Neuronal stem cell (in vitro differentiated cells): Measurements from ENCODE around the gene MYO1B.

Source experiments
- DNase-seq: peaks from one replicate; pipeline ENCODE4 v3.0.0-alpha.2; 2013; ENCODE audit warnings: low spot score
- H2AFZ ChIP-seq: one replicate; pipeline ENCODE4 v1.6.1; 2013; ENCODE audit warnings: mild to moderate bottlenecking, low read length, inconsistent platforms
- H2AK5ac ChIP-seq: 2 replicates; pipeline ENCODE4 v1.6.1; 2013; ENCODE audit warnings: low read depth, mild to moderate bottlenecking, inconsistent platforms, low read length, moderate library complexity, mixed read lengths
- H2BK120ac ChIP-seq: 2 replicates; pipeline ENCODE4 v1.6.1; 2013; ENCODE audit warnings: low read depth, mild to moderate bottlenecking, inconsistent platforms, low read length, moderate library complexity, mixed read lengths
- H2BK12ac ChIP-seq: one replicate; pipeline ENCODE4 v1.6.1; 2013; ENCODE audit warnings: low read length, inconsistent platforms
- H2BK15ac ChIP-seq: 2 replicates; pipeline ENCODE4 v1.6.1; 2013; ENCODE audit warnings: mild to moderate bottlenecking, low read length, inconsistent platforms, mixed read lengths
- H2BK5ac ChIP-seq: one replicate; pipeline ENCODE4 v1.6.1; 2013; ENCODE audit warnings: inconsistent platforms, mild to moderate bottlenecking, low read length, moderate library complexity
- H3K14ac ChIP-seq: one replicate; pipeline ENCODE4 v1.6.1; 2013; ENCODE audit warnings: low read length, inconsistent platforms
- H3K18ac ChIP-seq: 2 replicates; pipeline ENCODE4 v1.6.1; 2013; ENCODE audit warnings: low read length, inconsistent platforms
- H3K23ac ChIP-seq: 2 replicates; pipeline ENCODE4 v1.6.1; 2013; ENCODE audit warnings: low read depth, mild to moderate bottlenecking, mixed read lengths, low read length, inconsistent platforms; ENCODE audit not compliant: poor library complexity
- H3K27ac ChIP-seq: replicated peaks from 3 replicates; pipeline ENCODE4 v1.5.1; 2013; ENCODE audit warnings: low read length, inconsistent platforms
- H3K27me3 ChIP-seq, 3 experiments: 2 replicates each; pipeline ENCODE4 v1.6.1; 2013; ENCODE audit warnings: low read length in 3 of 3, mild to moderate bottlenecking in 2 of 3, inconsistent platforms in 1 of 3, low read depth in 1 of 3, mixed read lengths in 1 of 3, moderate library complexity in 1 of 3; ENCODE audit not compliant: control insufficient read depth in 3 of 3, insufficient read depth in 3 of 3
- H3K36me3 ChIP-seq, 2 donors: replicated peaks in 1 of 2; 2 replicates each; pipeline ENCODE4 v1.6.1; 2013; ENCODE audit warnings: low read length in 2 of 2; ENCODE audit not compliant: control insufficient read depth in 2 of 2, insufficient read depth in 2 of 2
- H3K4ac ChIP-seq: 2 replicates; pipeline ENCODE4 v1.6.1; 2013; ENCODE audit warnings: inconsistent platforms, mild to moderate bottlenecking, low read length, moderate library complexity
- H3K4me1 ChIP-seq, 2 donors: 1 replicate in 1 of 2; 2 replicates in 1 of 2; pipeline ENCODE4 v1.6.1; 2013; ENCODE audit warnings: low read length in 2 of 2, low read depth in 1 of 2; ENCODE audit not compliant: control insufficient read depth in 2 of 2, insufficient read depth in 1 of 2
- H3K4me2 ChIP-seq: one replicate; pipeline ENCODE4 v1.6.1; 2013; ENCODE audit warnings: mild to moderate bottlenecking, low read length, inconsistent platforms; ENCODE audit not compliant: insufficient read depth, poor library complexity, severe bottlenecking
- H3K4me3 ChIP-seq, 2 donors: 2 replicates each; pipeline ENCODE4 v1.5.1; 2013; ENCODE audit warnings: low read length in 2 of 2, mild to moderate bottlenecking in 2 of 2, inconsistent platforms in 1 of 2, moderate library complexity in 1 of 2
- H3K79me1 ChIP-seq: one replicate; pipeline ENCODE4 v1.6.1; 2013; ENCODE audit warnings: low read depth, mild to moderate bottlenecking, inconsistent platforms, low read length, moderate library complexity
- H3K9ac ChIP-seq: one replicate; pipeline ENCODE4 v1.6.1; 2013; ENCODE audit warnings: mild to moderate bottlenecking, low read depth, low read length, inconsistent platforms; ENCODE audit not compliant: poor library complexity
- H3K9me3 ChIP-seq, 2 donors: replicated peaks in 1 of 2; 2 replicates each; pipeline versions ENCODE3 to v1.6.1; 2013; ENCODE audit warnings: low read length in 2 of 2, mild to moderate bottlenecking in 2 of 2, inconsistent platforms in 1 of 2, low read depth in 1 of 2, mixed read lengths in 1 of 2, moderate library complexity in 1 of 2; ENCODE audit not compliant: control insufficient read depth in 2 of 2, insufficient read depth in 1 of 2
- H4K8ac ChIP-seq: one replicate; pipeline ENCODE4 v1.6.1; 2013; ENCODE audit warnings: low read depth, mild to moderate bottlenecking, inconsistent platforms, low read length, moderate library complexity
- H4K91ac ChIP-seq: one replicate; pipeline ENCODE4 v1.6.1; 2013; ENCODE audit warnings: low read length, low read depth, mild to moderate bottlenecking, inconsistent platforms; ENCODE audit not compliant: poor library complexity
- WGBS, 2 donors: extraction: QIAGEN DNeasy Blood & Tissue Kit; methylation state at CpG; one replicate each; pipeline ENCODE4 v1.1.7; 2013; ENCODE audit warnings: missing lambda C conversion rate in 2 of 2, mixed read lengths in 1 of 2; ENCODE audit not compliant: insufficient read length in 2 of 2, insufficient replicate concordance in 1 of 2; ENCODE audit errors: extremely low coverage in 2 of 2; 5-methylcytosine and 5-hydroxymethylcytosine counted together

Gene MYO1B

DNA sequence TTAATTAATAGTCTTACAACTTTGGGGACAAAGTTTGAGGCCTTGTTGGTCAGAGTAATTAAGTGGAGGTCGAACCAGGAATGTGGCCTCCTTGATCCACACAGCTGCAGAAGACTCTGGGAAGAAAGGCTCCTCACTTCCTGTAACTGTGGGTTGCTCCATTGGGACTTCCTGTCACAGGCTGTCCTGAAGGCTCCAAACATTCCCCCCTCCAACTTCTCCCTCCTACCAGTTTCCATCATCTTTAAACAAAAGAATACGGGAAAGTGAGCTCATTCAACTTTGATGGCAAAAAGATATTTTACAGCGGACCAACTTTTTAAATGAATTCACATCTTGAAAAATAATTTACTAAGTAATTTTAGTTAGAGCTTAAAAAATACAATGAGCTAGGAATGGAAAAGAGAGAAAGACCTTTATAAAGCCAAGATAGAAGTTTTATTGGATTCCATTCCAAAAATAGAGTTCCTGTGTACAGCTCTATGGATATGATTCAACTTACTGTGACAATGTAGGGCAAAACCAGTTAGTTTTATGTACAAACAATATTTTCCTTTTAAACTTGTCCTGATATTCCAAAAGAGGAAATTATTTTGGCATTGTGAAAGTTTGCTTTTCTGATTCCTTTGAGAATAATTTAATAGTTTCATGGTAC lies 220.7 kb downstream of the MYO1B start:
- no CpG with 5 or more reads among the region's 3 CpGs for WGBS, 2 donors
- no peak overlapping the region for H3K4me2 ChIP-seq
- H3K4me3 ChIP-seq: no peak overlapping the region
- H3K4ac ChIP-seq: no peak overlapping the region
- H2BK15ac ChIP-seq: no peak overlapping the region
- no peaks in the 10 kb centered on the region for H3K9me3 ChIP-seq
- no peak overlapping the region for H2BK12ac ChIP-seq
- H2AFZ ChIP-seq: peak overlapping the region; percentile 40
- H3K27ac ChIP-seq: no peak overlapping the region
- H2BK120ac ChIP-seq: no peak overlapping the region
- H2AK5ac ChIP-seq: no peak overlapping the region
- H3K36me3 ChIP-seq: no peaks in the 10 kb centered on the region
- H3K18ac ChIP-seq: no peak overlapping the region
- no peak overlapping the region for H4K8ac ChIP-seq
- no peak overlapping the region for H3K23ac ChIP-seq
- no peaks in the 10 kb centered on the region for H3K79me1 ChIP-seq
- H3K14ac ChIP-seq: no peak overlapping the region
- no peak overlapping the region for H2BK5ac ChIP-seq
- DNase-seq: no peak
- H3K9ac ChIP-seq: no peak overlapping the region
- no peak overlapping the region for H4K91ac ChIP-seq
- H3K27me3 ChIP-seq: no peaks in the 10 kb centered on the region
- H3K4me1 ChIP-seq: peaks cover 0 to 2% of the 10 kb centered on the region in 2 donors

DNA sequence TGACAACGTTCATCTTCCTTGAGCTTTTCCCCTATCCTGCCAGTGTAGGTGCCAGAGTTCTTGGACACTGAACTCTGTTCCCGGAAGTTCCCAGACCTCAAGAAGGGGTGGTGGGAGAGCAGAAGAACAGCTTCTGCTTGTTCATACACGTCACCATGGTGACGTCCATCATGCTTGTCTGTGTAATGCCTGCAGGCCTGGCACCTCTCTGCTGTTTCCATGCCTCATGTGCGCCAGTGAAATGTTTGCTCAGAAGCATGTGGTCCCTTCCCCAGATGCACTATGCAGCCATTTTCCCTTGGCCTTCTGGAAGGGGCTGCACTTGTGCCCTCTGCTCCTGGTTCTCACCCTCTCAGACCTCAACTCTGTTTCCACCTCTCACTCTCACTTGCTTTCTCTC lies 221.9 kb downstream of the MYO1B start:
- no peak overlapping the region for H2BK120ac ChIP-seq
- H3K27ac ChIP-seq: no peak overlapping the region
- H2AK5ac ChIP-seq: no peak overlapping the region
- no peaks in the 10 kb centered on the region for H3K36me3 ChIP-seq
- no peaks in the 10 kb centered on the region for H3K9me3 ChIP-seq
- H3K23ac ChIP-seq: no peak overlapping the region
- H3K27me3 ChIP-seq: no peaks in the 10 kb centered on the region
- H3K4ac ChIP-seq: no peak overlapping the region
- no peak overlapping the region for H2BK15ac ChIP-seq
- no peak overlapping the region for H3K18ac ChIP-seq
- H4K91ac ChIP-seq: no peak overlapping the region
- no CpG with 5 or more reads among the region's 5 CpGs for WGBS, 2 donors
- H4K8ac ChIP-seq: no peak overlapping the region
- peak overlapping the region; percentile 40 for H2AFZ ChIP-seq
- H2BK5ac ChIP-seq: no peak overlapping the region
- no peak overlapping the region for H3K14ac ChIP-seq
- H2BK12ac ChIP-seq: no peak overlapping the region
- H3K9ac ChIP-seq: no peak overlapping the region
- no peak overlapping the region for H3K4me3 ChIP-seq
- H3K4me1 ChIP-seq: peaks cover 0 to 2% of the 10 kb centered on the region in 2 donors
- H3K79me1 ChIP-seq: no peaks in the 10 kb centered on the region
- no peak overlapping the region for H3K4me2 ChIP-seq
- no peak for DNase-seq

DNA sequence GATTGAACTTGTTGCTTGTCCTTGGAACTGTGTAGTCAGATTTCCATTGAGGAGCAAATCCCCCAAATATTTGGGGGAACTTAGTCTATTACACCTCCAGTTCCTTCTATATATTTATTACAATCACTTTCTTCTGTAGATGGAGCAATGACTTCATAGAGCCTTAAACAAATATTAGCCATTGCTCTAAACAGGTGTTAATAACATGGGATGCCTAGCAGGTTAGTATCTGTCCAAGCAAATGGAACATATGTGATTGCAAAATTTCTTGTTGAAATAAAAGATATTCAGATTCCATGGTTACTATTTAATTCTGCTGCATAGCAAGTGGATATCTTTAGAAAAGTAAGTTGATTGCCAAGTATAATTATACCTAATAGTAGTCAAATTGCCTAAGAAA lies 225.1 kb downstream of the MYO1B start:
- no peaks in the 10 kb centered on the region for H3K4me1 ChIP-seq

DNA sequence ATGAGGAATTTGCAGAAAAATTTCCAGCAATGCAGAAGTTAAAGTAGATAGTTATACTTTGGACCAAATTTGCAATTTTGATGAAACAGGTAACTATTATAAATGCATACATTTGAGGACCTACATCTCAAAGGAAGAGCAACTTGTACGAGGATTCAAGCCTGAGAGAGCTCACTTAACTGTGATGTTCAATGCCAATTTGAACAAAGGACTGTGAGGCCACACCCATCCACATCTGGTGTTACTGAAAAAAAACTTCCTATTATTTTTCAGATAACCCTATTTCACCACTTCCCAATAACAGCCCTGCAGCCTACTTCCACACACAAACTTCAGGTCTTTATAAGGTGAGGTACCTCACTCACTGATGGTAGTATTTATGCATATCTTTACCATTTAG lies 229.3 kb downstream of the MYO1B start:
- no peak overlapping the region for H3K4me2 ChIP-seq
- no peak overlapping the region for H2BK120ac ChIP-seq
- H3K4ac ChIP-seq: no peak overlapping the region
- no peak overlapping the region for H3K23ac ChIP-seq
- H2BK5ac ChIP-seq: no peak overlapping the region
- H3K27me3 ChIP-seq: no peaks in the 10 kb centered on the region
- H4K8ac ChIP-seq: no peak overlapping the region
- H2AFZ ChIP-seq: no peak overlapping the region
- H2BK15ac ChIP-seq: no peak overlapping the region
- H3K9me3 ChIP-seq: peaks cover 0 to 2% of the 10 kb centered on the region in 2 donors
- no CpG with 5 or more reads among the region's 1 CpG for WGBS, 2 donors
- H3K79me1 ChIP-seq: no peaks in the 10 kb centered on the region
- H3K9ac ChIP-seq: no peak overlapping the region
- H3K18ac ChIP-seq: no peak overlapping the region
- H2BK12ac ChIP-seq: no peak overlapping the region
- H3K27ac ChIP-seq: no peak overlapping the region
- H2AK5ac ChIP-seq: no peak overlapping the region
- DNase-seq: no peak
- H3K4me3 ChIP-seq: no peak overlapping the region
- H3K36me3 ChIP-seq: no peaks in the 10 kb centered on the region
- no peak overlapping the region for H4K91ac ChIP-seq
- H3K14ac ChIP-seq: no peak overlapping the region
- peaks cover 4 to 9% of the 10 kb centered on the region in 2 donors for H3K4me1 ChIP-seq

More for the DNA sequence above, 225.1 kb downstream of the MYO1B start:
- H4K91ac ChIP-seq: no peak overlapping the region
- no peak overlapping the region for H2BK12ac ChIP-seq
- no peak overlapping the region for H3K14ac ChIP-seq
- H3K23ac ChIP-seq: no peak overlapping the region
- H2BK15ac ChIP-seq: no peak overlapping the region
- H3K27me3 ChIP-seq: no peaks in the 10 kb centered on the region
- H2AFZ ChIP-seq: no peak overlapping the region
- no peaks in the 10 kb centered on the region for H3K36me3 ChIP-seq
- no peaks in the 10 kb centered on the region for H3K79me1 ChIP-seq
- H4K8ac ChIP-seq: no peak overlapping the region
- H2AK5ac ChIP-seq: no peak overlapping the region
- no peak overlapping the region for H3K9ac ChIP-seq
- H2BK5ac ChIP-seq: no peak overlapping the region
- H3K4ac ChIP-seq: no peak overlapping the region
- H3K4me3 ChIP-seq: no peak overlapping the region
- H2BK120ac ChIP-seq: no peak overlapping the region
- no peak overlapping the region for H3K18ac ChIP-seq
- H3K9me3 ChIP-seq: no peaks in the 10 kb centered on the region
- no peak for DNase-seq
- H3K4me2 ChIP-seq: no peak overlapping the region
- H3K27ac ChIP-seq: no peak overlapping the region
